ENCODE results near the gene SREBF1.

The SREBF1 gene

GRCh38 chr17:17857496-17857895 lies 20.7 kb upstream of the SREBF1 start:
- no peak for DNase-seq

- no peak for DNase-seq
Observed at GRCh38 chr17:17856386-17856785, 19.6 kb upstream of the SREBF1 start.

- no peak for DNase-seq
Observed at GRCh38 chr17:17855976-17856375, 19.2 kb upstream of the SREBF1 start.

GRCh38 chr17:17853811-17854447 lies 17.1 kb upstream of the SREBF1 start:
- DNase-seq = no peak

GRCh38 chr17:17852930-17853329 lies 16.1 kb upstream of the SREBF1 start:
- DNase-seq = no peak

- DNase-seq = no peak
Observed at GRCh38 chr17:17851103-17852002, 14.6 kb upstream of the SREBF1 start.

GRCh38 chr17:17849845-17850373 lies 13.1 kb upstream of the SREBF1 start:
- DNase-seq = peak; percentile 94

- peak; percentile 98 for DNase-seq
Observed at GRCh38 chr17:17849147-17849820, 12.5 kb upstream of the SREBF1 start.

- DNase-seq = no peak
Observed at GRCh38 chr17:17848311-17849082, 11.7 kb upstream of the SREBF1 start.

- no peak for DNase-seq
Observed at GRCh38 chr17:17847726-17848125, 10.9 kb upstream of the SREBF1 start.

- DNase-seq = no peak
Observed at GRCh38 chr17:17847118-17847689, 10.4 kb upstream of the SREBF1 start.

GRCh38 chr17:17846645-17847044 lies 9.9 kb upstream of the SREBF1 start:
- no peak for DNase-seq

- no peak for DNase-seq
Observed at GRCh38 chr17:17846003-17846402, 9.2 kb upstream of the SREBF1 start.

GRCh38 chr17:17845046-17845775 lies 8.4 kb upstream of the SREBF1 start:
- no peak for DNase-seq

- DNase-seq = no peak
Observed at GRCh38 chr17:17844500-17844899, 7.7 kb upstream of the SREBF1 start.

- no peak for DNase-seq
Observed at GRCh38 chr17:17844079-17844478, 7.3 kb upstream of the SREBF1 start.

GRCh38 chr17:17843096-17843495 lies 6.3 kb upstream of the SREBF1 start:
- no peak for DNase-seq

GRCh38 chr17:17842111-17842876 lies 5.5 kb upstream of the SREBF1 start:
- DNase-seq = no peak

- peak; percentile 47 for DNase-seq
Observed at GRCh38 chr17:17841601-17842025, 4.8 kb upstream of the SREBF1 start.

- DNase-seq = peak; percentile 81
Observed at GRCh38 chr17:17840751-17841591, 4.2 kb upstream of the SREBF1 start.
